HCT116 (cell line): ENCODE results near the gene TMSB4X. TPM values are rescaled to one million over a fixed set of nuclear protein-coding genes. Genes with fewer than 3 reads are reported as not detected.

Source experiments
- ATAC-seq: fragments of 200-7000 bp; cut with Tn5 transposase; 2 replicates; pipeline ENCODE4 v1.9.1; 2020; ENCODE audit warnings: mild to moderate bottlenecking, moderate library complexity
- BruUV-seq: library from RNA; stranded (reverse); fragments of 400-500 nt; replicated peaks from 2 replicates; lab custom pipeline; 2021; lab: Mats Ljungman, UMichigan
- CTCF ChIA-PET: fragments of 300-600 bp; sonication (Branson Sonifier 250); formaldehyde crosslinking; loops from one replicate; lab custom pipeline; 2021; ENCODE audit warnings: antibody characterized with exemption; lab: Charles Lee
- POLR2A ChIA-PET: fragments of 300-600, 350-600 bp; sonication (Branson Sonifier 250); formaldehyde crosslinking; loops from one replicate; lab custom pipeline; 2021; ENCODE audit warnings: antibody characterized with exemption; lab: Charles Lee
- RAD21 ChIA-PET, 2 experiments: fragments of 300-600 bp; sonication (Branson Sonifier 250); formaldehyde crosslinking; loops; one replicate each; lab custom pipeline; 2023; ENCODE audit warnings: low total read pairs in 2 of 2; ENCODE audit not compliant: uncharacterized antibody in 2 of 2, unreplicated experiment in 2 of 2, low non-redundant PET in 1 of 2; lab: Charles Lee
- DNase-seq: peaks from one replicate; pipeline ENCODE4 v3.0.0-alpha.2; 2010; ENCODE audit warnings: low read depth, low spot score
- H2AFZ ChIP-seq: fragments of 200-600 bp; shearing (Covaris generic), sonication (generic); 2 replicates; pipeline ENCODE4 v1.6.1; 2017; ENCODE audit warnings: low read depth, mixed run types, mixed read lengths, antibody characterized with exemption, low read length; ENCODE audit not compliant: poor library complexity, severe bottlenecking
- H3K27ac ChIP-seq: 2 replicates; pipeline ENCODE4 v1.5.1; 2012; ENCODE audit warnings: low read depth, low read length
- H3K27me3 ChIP-seq: fragments of 200-600 bp; sonication (generic); 2 replicates; pipeline ENCODE4 v1.6.1; 2016; ENCODE audit warnings: mixed run types, low read length, mixed read lengths; ENCODE audit not compliant: insufficient read depth
- H3K36me3 ChIP-seq, 2 experiments: fragments of 200-500 bp in 1 of 2; fragments of 200-600 bp in 1 of 2; sonication (Bioruptor generic) in 1 of 2; sonication (generic) in 1 of 2; 2 replicates each; pipeline versions ENCODE4 v1.5.1 to v1.6.1; 2014 to 2016; ENCODE audit warnings: low read length in 2 of 2, inconsistent platforms in 1 of 2, mixed read lengths in 1 of 2, mixed run types in 1 of 2; ENCODE audit not compliant: insufficient read depth in 2 of 2, control insufficient read depth in 1 of 2
- H3K4me1 ChIP-seq, 2 experiments: fragments of 200-600 bp in 1 of 2; sonication (generic) in 1 of 2; 2 replicates each; pipeline versions ENCODE4 v1.5.1 to v1.6.1; 2012 to 2017; ENCODE audit warnings: low read length in 2 of 2, inconsistent platforms in 1 of 2, mild to moderate bottlenecking in 1 of 2, mixed read lengths in 1 of 2, mixed run types in 1 of 2, moderate library complexity in 1 of 2; ENCODE audit not compliant: insufficient read depth in 2 of 2, control insufficient read depth in 1 of 2
- H3K4me2 ChIP-seq: fragments of 200-600 bp; sonication (generic); 2 replicates; pipeline ENCODE4 v1.6.1; 2017; ENCODE audit warnings: mixed run types, low read length, mixed read lengths
- H3K4me3 ChIP-seq, 2 experiments: fragments of 200-600 bp in 1 of 2; sonication (generic) in 1 of 2; replicated peaks in 1 of 2; 2 replicates each; pipeline ENCODE4 v1.5.1; 2011 to 2016; ENCODE audit warnings: low read length in 2 of 2, control low read depth in 1 of 2, low read depth in 1 of 2, mild to moderate bottlenecking in 1 of 2, mixed read lengths in 1 of 2, mixed run types in 1 of 2
- H3K79me2 ChIP-seq: fragments of 200-600 bp; sonication (generic); 2 replicates; pipeline ENCODE4 v1.6.1; 2017; ENCODE audit warnings: mild to moderate bottlenecking, mixed run types, low read length, moderate library complexity, mixed read lengths; ENCODE audit not compliant: insufficient read depth
- H3K9ac ChIP-seq: fragments of 200-600 bp; sonication (generic); 2 replicates; pipeline ENCODE4 v1.6.1; 2016; ENCODE audit warnings: low read length, mixed read lengths
- H3K9me2 ChIP-seq: fragments of 200-600 bp; sonication (generic), shearing (Covaris generic); 2 replicates; pipeline ENCODE4 v1.6.1; 2017; ENCODE audit warnings: mixed run types, mild to moderate bottlenecking, moderate library complexity; ENCODE audit not compliant: insufficient read depth
- H3K9me3 ChIP-seq, 2 experiments: fragments of 200-500 bp in 1 of 2; fragments of 200-600 bp in 1 of 2; sonication (Bioruptor generic) in 1 of 2; sonication (generic) in 1 of 2; 2 replicates each; pipeline ENCODE4 v1.6.1; 2014 to 2017; ENCODE audit warnings: low read length in 2 of 2, mixed read lengths in 2 of 2, inconsistent platforms in 1 of 2, low read depth in 1 of 2, mild to moderate bottlenecking in 1 of 2, mixed run types in 1 of 2, moderate library complexity in 1 of 2; ENCODE audit not compliant: control insufficient read depth in 1 of 2, insufficient read depth in 1 of 2
- H4K20me1 ChIP-seq: fragments of 200-600 bp; sonication (generic), shearing (Covaris generic); 2 replicates; pipeline ENCODE4 v1.6.1; 2017; ENCODE audit warnings: mixed run types, mild to moderate bottlenecking, moderate library complexity; ENCODE audit not compliant: insufficient read depth
- CBX3 ChIP-seq: IDR thresholded peaks from 2 replicates; pipeline ENCODE4 v1.6.1; 2012; ENCODE audit warnings: low read depth
- CEBPB ChIP-seq: IDR thresholded peaks from 2 replicates; pipeline ENCODE4 v1.6.1; 2012; ENCODE audit warnings: low read depth
- EGR1 ChIP-seq: IDR thresholded peaks from 2 replicates; pipeline ENCODE4 v1.6.1; 2012; ENCODE audit warnings: low read depth
- ELF1 ChIP-seq: IDR thresholded peaks from 2 replicates; pipeline ENCODE4 v1.6.1; 2012; ENCODE audit warnings: low read depth, borderline replicate concordance
- EZH2 ChIP-seq: fragments of 200-600 bp; sonication (generic); IDR thresholded peaks from 2 replicates; pipeline ENCODE4 v1.6.1; 2017; ENCODE audit warnings: antibody characterized with exemption, mixed run types
- FOSL1 ChIP-seq: IDR thresholded peaks from 2 replicates; pipeline ENCODE4 v1.6.1; 2012; ENCODE audit warnings: low read depth
- JUND ChIP-seq: IDR thresholded peaks from 2 replicates; pipeline ENCODE4 v1.6.1; 2012
- POLR2A ChIP-seq: IDR thresholded peaks from 2 replicates; pipeline ENCODE4 v1.7.0; 2011; ENCODE audit warnings: borderline replicate concordance; ENCODE audit not compliant: insufficient read depth, insufficient read length; ENCODE audit errors: extremely low read depth
- POLR2AphosphoS5 ChIP-seq: IDR thresholded peaks from 2 replicates; pipeline ENCODE4 v1.6.1; 2011; ENCODE audit warnings: mild to moderate bottlenecking, low read depth, low read length, moderate library complexity
- RAD21 ChIP-seq: IDR thresholded peaks from 2 replicates; pipeline ENCODE4 v1.6.1; 2012; ENCODE audit warnings: low read depth, mild to moderate bottlenecking
- SIN3A ChIP-seq: IDR thresholded peaks from 2 replicates; pipeline ENCODE4 v1.6.1; 2012; ENCODE audit warnings: low read depth
- SP1 ChIP-seq: IDR thresholded peaks from 2 replicates; pipeline ENCODE4 v1.6.1; 2012; ENCODE audit warnings: low read depth
- SRF ChIP-seq: IDR thresholded peaks from 2 replicates; pipeline ENCODE4 v1.6.1; 2012; ENCODE audit warnings: low read depth
- YY1 ChIP-seq: IDR thresholded peaks from 2 replicates; pipeline ENCODE4 v1.6.1; 2011; ENCODE audit warnings: low read length, low read depth, moderate library complexity, mild to moderate bottlenecking; ENCODE audit not compliant: insufficient replicate concordance; ENCODE audit errors: extremely low read depth
- ZFX ChIP-seq: fragments of 450-650 bp; IDR thresholded peaks from 2 replicates; pipeline ENCODE4 v1.6.1; 2017
- ZNF274 ChIP-seq: fragments of 200-500 bp; sonication (Bioruptor generic); IDR thresholded peaks from 2 replicates; pipeline ENCODE4 v1.6.1; 2014; ENCODE audit warnings: mild to moderate bottlenecking, low read depth, low read length, inconsistent platforms
- intact Hi-C: fragments of 100-400 bp; cut with micrococcal nuclease; formaldehyde crosslinking; loops from 2 replicates; pipeline ENCODE4 v1.10.0; 2022
- total RNA-seq: library from RNA; stranded (reverse); gene quantifications from one replicate; pipeline ENCODE4 v1.2.1, GENCODE V29; 2021; ENCODE audit not compliant: unreplicated experiment
- TF ChIP-seq, protein P1 (sequence below): IDR thresholded peaks from 2 replicates; pipeline ENCODE4 v1.6.1; 2011; ENCODE audit warnings: mild to moderate bottlenecking, low read length, moderate library complexity; ENCODE audit not compliant: insufficient replicate concordance; ENCODE audit errors: extremely low read depth
- TF ChIP-seq, protein P2 (sequence below): IDR thresholded peaks from 2 replicates; pipeline ENCODE4 v1.6.1; 2012
- TF ChIP-seq, protein P3 (sequence below): IDR thresholded peaks from 2 replicates; pipeline ENCODE4 v1.6.1; 2012
- TF ChIP-seq, protein P4 (sequence below), 3 experiments: fragments of 200-600 bp in 1 of 3; sonication (generic) in 1 of 3; IDR thresholded peaks in 2 of 3; conservative IDR thresholded peaks in 1 of 3; 2 replicates each; pipeline ENCODE4 v1.5.1; 2012 to 2017; ENCODE audit warnings: low read depth in 2 of 3, low read length in 2 of 3, antibody characterized with exemption in 1 of 3, borderline replicate concordance in 1 of 3, control low read depth in 1 of 3, mild to moderate bottlenecking in 1 of 3, mixed read lengths in 1 of 3, mixed run types in 1 of 3, moderate library complexity in 1 of 3; ENCODE audit not compliant: insufficient read depth in 1 of 3

The TMSB4X gene
- total RNA-seq, 1 experiment from 2014 or later: 407 TPM

DNA sequence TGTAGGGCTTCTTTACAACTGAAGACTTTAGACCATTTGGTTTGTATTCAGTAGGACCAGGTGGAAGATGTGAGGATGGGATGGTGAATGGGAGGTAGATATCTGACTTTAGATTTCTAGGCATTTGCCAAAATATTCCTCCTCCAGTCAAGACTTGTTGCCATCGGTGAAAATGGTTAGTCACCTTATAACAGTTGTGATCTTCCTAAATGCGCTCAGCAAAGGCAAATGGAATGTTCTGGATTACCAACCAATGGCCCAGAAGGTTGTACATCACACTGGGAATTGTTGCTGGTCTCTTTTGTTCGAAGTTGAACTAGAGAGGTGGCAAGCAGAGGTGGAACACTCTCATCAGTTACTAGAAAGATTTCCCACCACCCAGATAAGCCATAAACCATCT, 33.9 kb downstream of the TMSB4X start:
- TF ChIP-seq EGR1: no peak
- no peak for TF ChIP-seq POLR2AphosphoS5
- TF ChIP-seq, protein P1, sequence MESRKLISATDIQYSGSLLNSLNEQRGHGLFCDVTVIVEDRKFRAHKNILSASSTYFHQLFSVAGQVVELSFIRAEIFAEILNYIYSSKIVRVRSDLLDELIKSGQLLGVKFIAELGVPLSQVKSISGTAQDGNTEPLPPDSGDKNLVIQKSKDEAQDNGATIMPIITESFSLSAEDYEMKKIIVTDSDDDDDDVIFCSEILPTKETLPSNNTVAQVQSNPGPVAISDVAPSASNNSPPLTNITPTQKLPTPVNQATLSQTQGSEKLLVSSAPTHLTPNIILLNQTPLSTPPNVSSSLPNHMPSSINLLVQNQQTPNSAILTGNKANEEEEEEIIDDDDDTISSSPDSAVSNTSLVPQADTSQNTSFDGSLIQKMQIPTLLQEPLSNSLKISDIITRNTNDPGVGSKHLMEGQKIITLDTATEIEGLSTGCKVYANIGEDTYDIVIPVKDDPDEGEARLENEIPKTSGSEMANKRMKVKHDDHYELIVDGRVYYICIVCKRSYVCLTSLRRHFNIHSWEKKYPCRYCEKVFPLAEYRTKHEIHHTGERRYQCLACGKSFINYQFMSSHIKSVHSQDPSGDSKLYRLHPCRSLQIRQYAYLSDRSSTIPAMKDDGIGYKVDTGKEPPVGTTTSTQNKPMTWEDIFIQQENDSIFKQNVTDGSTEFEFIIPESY: no peak
- TF ChIP-seq, protein P2, sequence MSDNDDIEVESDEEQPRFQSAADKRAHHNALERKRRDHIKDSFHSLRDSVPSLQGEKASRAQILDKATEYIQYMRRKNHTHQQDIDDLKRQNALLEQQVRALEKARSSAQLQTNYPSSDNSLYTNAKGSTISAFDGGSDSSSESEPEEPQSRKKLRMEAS: no peak
- TF ChIP-seq RAD21: no peak
- no peak for TF ChIP-seq ZNF274
- TF ChIP-seq CBX3: no peak
- TF ChIP-seq SP1: no peak
- no peak for TF ChIP-seq EZH2
- no peak for TF ChIP-seq SIN3A
- TF ChIP-seq JUND: no peak
- TF ChIP-seq, protein P3, sequence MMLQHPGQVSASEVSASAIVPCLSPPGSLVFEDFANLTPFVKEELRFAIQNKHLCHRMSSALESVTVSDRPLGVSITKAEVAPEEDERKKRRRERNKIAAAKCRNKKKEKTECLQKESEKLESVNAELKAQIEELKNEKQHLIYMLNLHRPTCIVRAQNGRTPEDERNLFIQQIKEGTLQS: no peak
- TF ChIP-seq ELF1: no peak
- no peak for TF ChIP-seq FOSL1
- TF ChIP-seq SRF: no peak
- no peak for TF ChIP-seq ZFX
- TF ChIP-seq POLR2A: no peak
- TF ChIP-seq, protein P4, sequence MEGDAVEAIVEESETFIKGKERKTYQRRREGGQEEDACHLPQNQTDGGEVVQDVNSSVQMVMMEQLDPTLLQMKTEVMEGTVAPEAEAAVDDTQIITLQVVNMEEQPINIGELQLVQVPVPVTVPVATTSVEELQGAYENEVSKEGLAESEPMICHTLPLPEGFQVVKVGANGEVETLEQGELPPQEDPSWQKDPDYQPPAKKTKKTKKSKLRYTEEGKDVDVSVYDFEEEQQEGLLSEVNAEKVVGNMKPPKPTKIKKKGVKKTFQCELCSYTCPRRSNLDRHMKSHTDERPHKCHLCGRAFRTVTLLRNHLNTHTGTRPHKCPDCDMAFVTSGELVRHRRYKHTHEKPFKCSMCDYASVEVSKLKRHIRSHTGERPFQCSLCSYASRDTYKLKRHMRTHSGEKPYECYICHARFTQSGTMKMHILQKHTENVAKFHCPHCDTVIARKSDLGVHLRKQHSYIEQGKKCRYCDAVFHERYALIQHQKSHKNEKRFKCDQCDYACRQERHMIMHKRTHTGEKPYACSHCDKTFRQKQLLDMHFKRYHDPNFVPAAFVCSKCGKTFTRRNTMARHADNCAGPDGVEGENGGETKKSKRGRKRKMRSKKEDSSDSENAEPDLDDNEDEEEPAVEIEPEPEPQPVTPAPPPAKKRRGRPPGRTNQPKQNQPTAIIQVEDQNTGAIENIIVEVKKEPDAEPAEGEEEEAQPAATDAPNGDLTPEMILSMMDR (IDR thresholded peaks at IDR 0.05 in 2 of 3, conservative IDR thresholded peaks at IDR 0.05 in 1 of 3; ENCODE audit: borderline replicate concordance in 1 of 3, insufficient read depth in 1 of 3, low read depth in 2 of 3, low read length in 2 of 3): no peak
- no peak for TF ChIP-seq YY1
- TF ChIP-seq CEBPB: no peak
- no peaks in the 10 kb centered on the region for H3K36me3 ChIP-seq
- H3K4me2 ChIP-seq: no peak overlapping the region
- no peaks in the 10 kb centered on the region for H3K79me2 ChIP-seq
- H3K4me1 ChIP-seq: no peaks in the 10 kb centered on the region; a peak in 1 of 4 replicates
- no peak overlapping the region for H3K27ac ChIP-seq
- no peak overlapping the region for H2AFZ ChIP-seq
- H3K9ac ChIP-seq: no peak overlapping the region
- no peaks in the 10 kb centered on the region for H3K9me2 ChIP-seq
- intact Hi-C loops: no loop called here
- BruUV-seq: no TSS peak
- ChIA-PET POLR2A (no interaction called here), CTCF (no interaction called here), RAD21 (no interaction called here)
- H4K20me1 ChIP-seq: no peaks in the 10 kb centered on the region
- no peak for ATAC-seq
- H3K27me3 ChIP-seq: no peaks in the 10 kb centered on the region
- H3K9me3 ChIP-seq: no peaks in the 10 kb centered on the region
- DNase-seq: no peak
- no peak overlapping the region for H3K4me3 ChIP-seq
